PFSK-1 (cell line): ENCODE measurements around the gene PET100.

ENCODE experiments used
- POLR2AphosphoS5 ChIP-seq: IDR thresholded peaks from 2 replicates; pipeline ENCODE4 v1.6.1; 2012; ENCODE audit warnings: low read depth, mild to moderate bottlenecking, control low read depth, low read length, moderate library complexity
- REST ChIP-seq, 2 experiments: IDR thresholded peaks; 2 replicates each; pipeline versions ENCODE4 v1.6.1 to v1.8.0; 2011 to 2012; ENCODE audit warnings: low read depth in 2 of 2, low read length in 2 of 2, control low read depth in 1 of 2, inconsistent platforms in 1 of 2, mild to moderate bottlenecking in 1 of 2, moderate library complexity in 1 of 2; ENCODE audit not compliant: insufficient read depth in 1 of 2

GRCh38 chr19:7670790-7671189, 41.2 kb downstream of the PET100 start:
- TF ChIP-seq POLR2AphosphoS5 (no peak), REST (IDR thresholded peaks at IDR 0.05; ENCODE audit: insufficient read depth in 1 of 2, low read depth in 2 of 2, low read length in 2 of 2) (no peak)
